ENCODE results near the gene OTULIN.

The OTULIN gene

GRCh38 chr5:14729448-14730385 lies 65.2 kb downstream of the OTULIN start:
- DNase-seq, result peak; percentile 66
- H3K36me3 ChIP-seq, result peaks cover 42% of the 10 kb centered on the region
- no peaks in the 10 kb centered on the region for H3K9me3 ChIP-seq (ENCODE audit: severe bottlenecking)
- no peak overlapping the region for H3K27ac ChIP-seq
- TF ChIP-seq CTCF (IDR thresholded peaks at IDR 0.05; ENCODE audit: low read depth, low read length), result no peak
- H3K4me3 ChIP-seq (ENCODE audit: low read depth, low read length), result no peak overlapping the region
- no peaks in the 10 kb centered on the region for H3K27me3 ChIP-seq (ENCODE audit: insufficient read depth, low read depth, severe bottlenecking)

GRCh38 chr5:14730466-14730865 lies 65.9 kb downstream of the OTULIN start:
- DNase-seq, result no peak
- H3K4me3 ChIP-seq (ENCODE audit: low read depth, low read length), result no peak overlapping the region
- H3K27me3 ChIP-seq (ENCODE audit: insufficient read depth, low read depth, severe bottlenecking), result no peaks in the 10 kb centered on the region
- no peak overlapping the region for H3K27ac ChIP-seq
- no peak for TF ChIP-seq CTCF (IDR thresholded peaks at IDR 0.05; ENCODE audit: low read depth, low read length)
- no peaks in the 10 kb centered on the region for H3K9me3 ChIP-seq (ENCODE audit: severe bottlenecking)
- H3K36me3 ChIP-seq, result peaks cover 41% of the 10 kb centered on the region

- Histone ChIP-seq H3K27me3 (ENCODE audit: insufficient read depth, low read depth, severe bottlenecking) (no peaks in the 10 kb centered on the region), H3K9me3 (ENCODE audit: severe bottlenecking) (no peaks in the 10 kb centered on the region), H3K27ac (no peak overlapping the region), H3K36me3 (peaks cover 41% of the 10 kb centered on the region), H3K4me3 (ENCODE audit: low read depth, low read length) (no peak overlapping the region)
- TF ChIP-seq CTCF (IDR thresholded peaks at IDR 0.05; ENCODE audit: low read depth, low read length), result peak; percentile 30; the same call in 1 of the 2 replicates
- peak; percentile 25 for DNase-seq
Observed at GRCh38 chr5:14730881-14731280, 66.4 kb downstream of the OTULIN start.

GRCh38 chr5:14732991-14733390 lies 68.5 kb downstream of the OTULIN start:
- no peak for DNase-seq
- H3K36me3 ChIP-seq, result peaks cover 37% of the 10 kb centered on the region
- no peaks in the 10 kb centered on the region for H3K27me3 ChIP-seq (ENCODE audit: insufficient read depth, low read depth, severe bottlenecking)
- H3K9me3 ChIP-seq (ENCODE audit: severe bottlenecking), result no peaks in the 10 kb centered on the region
- no peak for TF ChIP-seq CTCF (IDR thresholded peaks at IDR 0.05; ENCODE audit: low read depth, low read length)
- peak overlapping the region; percentile 16; the same call in 1 of the 2 replicates for H3K27ac ChIP-seq
- H3K4me3 ChIP-seq (ENCODE audit: low read depth, low read length), result no peak overlapping the region

GRCh38 chr5:14733661-14734060 lies 69.1 kb downstream of the OTULIN start:
- Histone ChIP-seq H3K27me3 (ENCODE audit: insufficient read depth, low read depth, severe bottlenecking) (no peaks in the 10 kb centered on the region), H3K27ac (no peak overlapping the region), H3K36me3 (peaks cover 41% of the 10 kb centered on the region), H3K9me3 (ENCODE audit: severe bottlenecking) (no peaks in the 10 kb centered on the region), H3K4me3 (ENCODE audit: low read depth, low read length) (no peak overlapping the region)
- TF ChIP-seq CTCF (IDR thresholded peaks at IDR 0.05; ENCODE audit: low read depth, low read length), result no peak
- DNase-seq, result no peak

Data from WERI-Rb-1 (cell line).